Activated T-cell treated with anti-CD3 and anti-CD28 coated beads for 1 hour (primary cell): Measurements from ENCODE around the gene ZNF619.
A peak's percentile ranks its signal among the peaks of the same experiment; 100 is the strongest.

ENCODE experiments used
- DNase-seq: peaks from one replicate; pipeline ENCODE4 v3.0.0-alpha.2; 2020; ENCODE audit warnings: low read depth

The ZNF619 gene

GRCh38 chr3:40465456-40465855 lies 11.5 kb upstream of the ZNF619 start:
- no peak for DNase-seq

- DNase-seq = no peak
Observed at GRCh38 chr3:40468018-40468417, 8.9 kb upstream of the ZNF619 start.

GRCh38 chr3:40470701-40471100 lies 6.2 kb upstream of the ZNF619 start:
- no peak for DNase-seq

GRCh38 chr3:40477666-40478065 lies 744 bp downstream of the ZNF619 start:
- DNase-seq = no peak

GRCh38 chr3:40487172-40487571 lies 10.2 kb downstream of the ZNF619 start:
- DNase-seq = no peak

GRCh38 chr3:40490916-40491315 lies 14.0 kb downstream of the ZNF619 start:
- no peak for DNase-seq

GRCh38 chr3:40494698-40495097 lies 17.8 kb downstream of the ZNF619 start:
- DNase-seq = no peak

GRCh38 chr3:40497288-40497687 lies 20.4 kb downstream of the ZNF619 start:
- no peak for DNase-seq

- no peak for DNase-seq
Observed at GRCh38 chr3:40499952-40500351, 23.0 kb downstream of the ZNF619 start.

- DNase-seq = no peak
Observed at GRCh38 chr3:40502034-40502433, 25.1 kb downstream of the ZNF619 start.

- DNase-seq = no peak
Observed at GRCh38 chr3:40504636-40505430, 27.9 kb downstream of the ZNF619 start.

- DNase-seq = peak; percentile 23
Observed at GRCh38 chr3:40505599-40506462, 28.9 kb downstream of the ZNF619 start, which contains the start of gene ZNF620. ZNF620 (plus strand) TSS chr3:40506039; CDS start chr3:40506353, 314 bp downstream.

- no peak for DNase-seq
Observed at GRCh38 chr3:40511031-40511718, 34.3 kb downstream of the ZNF619 start.

- no peak for DNase-seq
Observed at GRCh38 chr3:40516201-40516600, 39.3 kb downstream of the ZNF619 start.

GRCh38 chr3:40518067-40518466 lies 41.1 kb downstream of the ZNF619 start:
- no peak for DNase-seq

- DNase-seq = no peak
Observed at GRCh38 chr3:40518848-40519247, 41.9 kb downstream of the ZNF619 start.

- DNase-seq = no peak
Observed at GRCh38 chr3:40521254-40521653, 44.3 kb downstream of the ZNF619 start.

- DNase-seq = no peak
Observed at GRCh38 chr3:40523781-40524180, 46.9 kb downstream of the ZNF619 start.

GRCh38 chr3:40524222-40524567 lies 47.3 kb downstream of the ZNF619 start:
- DNase-seq = no peak

- DNase-seq = peak; percentile 69
Observed at GRCh38 chr3:40524568-40525285, 47.8 kb downstream of the ZNF619 start, which contains the start of gene ZNF621. ZNF621 (plus strand) TSS chr3:40524960; CDS start chr3:40525841, 881 bp downstream.

- DNase-seq = no peak
Observed at GRCh38 chr3:40528426-40528825, 51.5 kb downstream of the ZNF619 start.

- DNase-seq = no peak
Observed at GRCh38 chr3:40532252-40532651, 55.3 kb downstream of the ZNF619 start.
